Activated CD4-positive, CD25-positive, alpha-beta regulatory T cell treated with anti-CD3 and anti-CD28 coated beads, Interleukin-2, amount 50 U/mL, for 24 hours (primary cell): ENCODE results near the gene GPT2.
"Not testable (repeated sequence)": the region's sequence is repeated elsewhere in the genome, so short reads cannot be mapped to it uniquely, and the experiment has no call there.

Experiments
- ATAC-seq, 2 donors: fragments of 150-1000 bp; cut with Tn5 transposase; one replicate each; pipeline ENCODE4 v1.10.0; 2021; ENCODE audit warnings: mild to moderate bottlenecking in 1 of 2, moderate library complexity in 1 of 2

The GPT2 gene

DNA sequence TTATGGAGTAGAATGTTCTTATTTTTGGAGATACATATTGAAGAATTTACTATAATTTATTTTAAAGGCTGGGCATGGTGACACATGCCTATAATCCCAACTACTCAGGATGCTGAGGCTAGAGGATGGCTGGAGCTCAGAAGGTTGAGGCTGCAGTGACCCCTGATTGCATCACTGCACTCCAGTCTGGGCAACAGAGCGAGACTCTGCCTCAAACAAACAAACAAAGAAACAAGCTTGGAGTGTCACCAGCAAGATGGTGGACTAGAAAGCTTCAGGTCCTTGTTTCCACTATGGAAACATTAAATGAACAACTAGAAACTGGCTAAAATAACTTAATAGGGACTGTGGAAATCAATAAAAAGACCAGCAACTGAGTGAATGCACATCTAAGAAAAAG is 17.9 kb upstream of the GPT2 start:
- ATAC-seq: no peak

DNA sequence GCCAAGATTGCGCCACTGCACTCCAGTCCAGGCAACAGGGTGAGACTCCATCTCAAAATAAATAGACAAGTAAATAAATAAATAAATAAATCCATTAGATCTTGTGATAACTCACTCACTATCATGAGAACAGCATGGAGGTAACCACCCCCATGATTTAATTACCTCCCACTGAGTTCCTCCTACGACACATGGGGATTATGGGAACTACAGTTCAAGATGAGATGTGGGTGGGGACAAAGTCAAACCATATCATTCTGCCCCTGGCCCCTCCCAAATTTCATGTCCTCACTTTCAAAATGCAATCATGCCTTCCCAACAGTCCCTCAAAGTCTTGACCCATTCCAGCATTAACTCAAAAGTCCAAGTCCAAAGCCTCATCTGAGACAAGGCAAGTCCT is 16.7 kb upstream of the GPT2 start:
- not testable (repeated sequence) for ATAC-seq

DNA sequence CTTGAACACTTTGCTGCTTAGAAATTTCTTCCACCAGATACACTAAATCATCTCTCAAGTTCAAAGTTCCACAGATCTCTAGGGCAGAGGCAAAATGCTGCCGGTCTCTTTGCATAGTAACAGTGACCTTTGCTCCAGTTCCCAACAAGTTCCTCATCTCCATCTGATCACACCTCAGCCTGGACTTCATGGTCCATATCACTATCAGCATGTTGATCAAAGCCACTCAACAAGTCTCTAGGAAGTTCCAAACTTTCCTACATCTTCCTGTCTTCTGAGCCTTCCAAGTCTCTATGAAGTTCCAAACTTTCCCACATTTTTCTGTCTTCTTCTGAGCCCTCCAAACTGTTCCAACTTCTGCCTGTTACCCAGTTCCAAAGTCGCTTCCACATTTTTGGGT is 15.3 kb upstream of the GPT2 start:
- ATAC-seq: not testable (repeated sequence)

DNA sequence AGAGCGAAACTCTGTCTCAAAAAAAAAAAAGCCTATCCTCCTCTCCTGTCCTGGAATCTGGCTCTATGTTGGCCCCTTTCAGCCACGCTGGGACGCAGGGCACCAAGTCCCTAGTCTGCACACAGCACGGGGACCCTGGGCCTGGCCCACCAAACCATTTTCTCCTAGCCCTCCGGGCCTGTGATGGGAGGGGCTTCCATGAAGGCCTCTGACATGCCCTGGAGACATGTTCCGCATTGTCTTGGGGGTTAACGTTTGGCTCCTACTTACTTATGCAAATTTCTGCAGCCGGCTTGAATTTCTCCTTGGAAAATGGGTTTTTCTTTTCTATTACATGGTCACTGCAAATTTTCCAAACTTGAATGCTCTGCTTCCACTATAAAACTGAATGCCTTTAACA is 12.6 kb upstream of the GPT2 start:
- ATAC-seq: no peak

DNA sequence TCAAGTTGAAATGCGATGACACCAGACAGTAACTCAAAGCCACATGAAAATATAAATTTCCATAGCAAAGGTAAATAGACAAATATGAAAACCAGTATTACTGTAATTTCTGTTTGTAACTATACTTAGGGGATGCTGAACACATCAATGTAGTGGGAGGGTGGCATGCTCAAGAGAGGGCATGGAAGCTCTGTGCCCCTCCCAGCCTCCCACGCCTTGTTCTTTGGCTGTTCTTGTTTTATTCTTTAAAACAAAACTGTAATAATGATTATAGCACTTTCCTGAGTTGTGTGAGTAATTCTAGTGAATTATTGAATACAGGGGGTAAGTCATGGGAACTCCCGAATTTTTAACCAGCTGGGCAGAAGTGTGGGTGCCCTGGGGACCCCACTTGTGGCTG is 11.0 kb upstream of the GPT2 start:
- ATAC-seq: no peak

DNA sequence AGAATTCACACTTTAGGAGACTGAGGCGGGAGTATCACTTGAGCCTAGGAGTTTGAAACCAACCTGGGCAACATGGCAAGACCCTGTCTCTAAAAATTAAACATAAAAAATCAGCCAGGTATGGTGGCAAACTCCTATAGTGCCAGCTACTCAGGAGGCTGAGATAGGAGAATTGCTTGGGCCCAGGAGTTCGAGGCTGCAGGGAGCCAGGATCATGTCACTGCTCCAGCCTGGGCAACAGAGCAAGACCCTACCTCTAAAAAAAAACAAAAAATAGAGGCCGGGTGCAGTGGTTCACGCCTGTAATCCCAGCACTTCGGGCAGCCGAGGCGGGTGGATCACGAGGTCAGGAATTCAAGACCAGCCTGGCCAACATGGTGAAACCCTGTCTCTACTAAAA is 8.9 kb upstream of the GPT2 start:
- no peak for ATAC-seq

DNA sequence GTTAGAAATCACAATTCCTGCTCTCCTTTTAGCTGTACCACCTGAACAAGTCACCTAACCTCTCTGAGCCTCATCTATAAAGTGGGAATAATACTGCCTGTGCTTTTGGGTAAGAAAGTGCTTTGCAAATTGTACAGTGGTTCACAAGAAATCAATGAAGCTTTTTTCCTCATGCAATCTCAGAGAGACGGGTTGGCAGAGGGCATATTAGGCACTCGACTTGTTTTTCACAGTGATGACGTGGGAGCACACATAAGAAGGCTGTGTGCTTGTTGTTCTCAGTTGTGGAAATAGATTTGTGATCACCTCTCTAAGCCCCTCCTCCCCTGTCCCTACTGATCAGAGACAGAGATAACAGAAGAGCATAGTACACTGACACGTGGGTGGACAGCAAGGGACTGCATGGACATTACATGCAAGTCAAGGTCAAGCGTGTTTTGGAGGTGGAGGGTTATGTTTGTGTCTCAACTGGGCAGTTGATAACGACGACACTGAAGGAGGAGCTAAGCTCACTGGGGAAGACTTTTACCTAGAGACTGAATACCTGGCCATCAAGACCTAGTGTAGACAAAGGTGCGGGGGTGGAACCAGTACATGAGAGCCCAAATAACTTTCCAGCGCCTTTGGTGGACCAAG is 1.7 kb upstream of the GPT2 start:
- ATAC-seq: no peak

DNA sequence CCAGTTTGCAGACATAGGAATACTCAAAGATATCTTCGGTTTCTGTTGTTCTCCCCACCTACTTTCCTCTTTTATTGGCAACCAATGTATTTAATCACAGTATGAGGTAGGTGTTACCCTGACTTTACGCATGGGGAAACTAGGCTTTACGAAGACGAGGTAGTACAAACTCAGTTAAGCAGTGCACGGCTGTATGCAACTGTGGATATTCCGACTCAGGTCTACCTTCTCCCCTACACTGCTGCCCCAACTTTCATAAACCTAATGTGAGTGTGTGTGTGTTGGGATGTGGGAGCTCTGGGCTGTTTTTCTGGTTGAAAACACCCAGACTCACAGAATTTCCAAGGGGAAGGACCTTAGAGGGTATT is 1.2 kb upstream of the GPT2 start:
- no peak for ATAC-seq

DNA sequence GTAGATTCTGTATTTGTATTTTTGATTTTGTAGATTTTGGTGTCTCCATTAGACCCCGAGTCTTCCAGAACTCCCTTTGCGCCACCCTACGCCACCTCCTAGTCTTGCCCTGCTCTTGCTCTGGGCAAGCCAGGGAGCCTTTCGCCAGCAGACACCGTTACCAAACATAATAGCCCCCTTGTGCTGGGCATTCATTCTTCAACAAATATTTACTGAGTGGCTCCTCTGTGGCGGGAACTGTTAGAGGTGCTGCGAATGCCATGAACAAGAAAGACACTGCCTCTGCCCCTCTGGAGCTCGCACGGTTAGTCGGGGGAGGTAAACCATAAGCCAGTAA is 841 bp upstream of the GPT2 start:
- ATAC-seq: no peak

DNA sequence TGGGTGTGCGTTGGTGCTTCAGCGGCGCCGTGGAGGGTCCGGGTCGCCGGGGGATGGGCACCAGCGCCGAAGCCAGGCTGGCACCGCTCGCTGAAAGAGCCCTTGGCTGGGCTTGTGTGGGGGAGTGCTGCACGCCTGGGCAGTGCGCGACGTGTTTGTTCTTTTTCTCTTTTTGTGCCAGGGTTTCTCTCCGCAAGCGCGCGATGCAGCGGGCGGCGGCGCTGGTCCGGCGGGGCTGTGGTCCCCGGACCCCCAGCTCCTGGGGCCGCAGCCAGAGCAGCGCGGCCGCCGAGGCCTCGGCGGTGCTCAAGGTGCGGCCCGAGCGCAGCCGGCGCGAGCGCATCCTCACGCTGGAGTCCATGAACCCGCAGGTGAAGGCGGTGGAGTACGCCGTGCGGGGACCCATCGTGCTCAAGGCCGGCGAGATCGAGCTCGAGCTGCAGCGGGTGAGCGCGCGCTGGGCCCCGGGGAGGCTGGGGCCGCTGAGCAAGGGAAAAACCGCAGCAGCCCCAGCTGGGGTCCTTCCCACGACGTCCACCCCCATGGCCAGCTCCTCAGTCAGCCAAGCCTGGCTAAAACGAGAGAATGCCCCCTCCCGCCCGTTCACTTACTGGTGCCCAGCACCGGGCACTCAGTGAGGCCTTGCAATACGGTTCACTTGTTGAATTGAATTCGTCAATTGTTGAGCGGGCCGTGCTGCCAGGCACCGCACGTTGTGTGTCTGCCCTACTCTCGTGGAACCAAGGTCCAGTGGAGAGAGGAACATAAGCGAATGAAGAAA is 541 bp downstream of the GPT2 start:
- ATAC-seq: peak in 1 of 2 donors; percentile 11

DNA sequence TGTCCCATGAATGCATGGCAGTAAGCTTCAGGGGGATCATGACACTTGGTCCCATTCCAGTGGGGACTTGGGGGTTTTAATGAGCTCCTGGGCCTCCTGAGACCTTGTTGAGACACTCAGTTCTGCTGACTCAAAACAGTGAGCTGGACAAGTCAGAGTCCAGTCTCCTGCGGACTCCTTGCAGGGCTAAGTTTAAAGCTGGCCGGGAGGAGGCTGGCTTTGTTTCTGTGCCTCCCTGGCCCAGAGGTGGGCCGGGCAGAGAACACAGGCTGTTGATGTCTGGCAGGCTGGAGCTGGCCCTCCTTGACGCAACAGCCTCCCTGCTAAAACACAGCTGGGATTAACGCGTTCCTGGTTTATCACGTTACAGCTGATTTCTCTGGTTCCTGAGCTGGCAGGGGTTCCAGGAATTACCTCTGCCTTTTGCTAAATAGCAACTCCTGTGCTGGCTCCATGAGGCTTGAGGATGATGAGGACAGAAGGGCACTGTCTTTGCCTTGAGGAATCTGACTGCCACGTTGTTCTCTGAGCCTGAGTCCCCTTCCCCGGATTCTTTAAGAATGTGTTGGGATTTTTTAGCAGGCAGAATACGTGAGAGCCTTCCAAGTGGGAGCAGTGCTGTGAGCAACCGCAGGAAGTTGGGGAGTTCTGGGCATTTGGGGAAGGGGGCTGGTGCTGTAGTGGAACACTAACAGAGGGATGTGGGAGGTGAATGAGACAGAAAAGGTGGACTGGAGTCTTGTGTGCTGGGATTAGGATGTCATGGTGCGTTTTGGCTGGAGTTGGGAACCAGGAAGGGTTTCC is 2.0 kb downstream of the GPT2 start:
- no peak for ATAC-seq

DNA sequence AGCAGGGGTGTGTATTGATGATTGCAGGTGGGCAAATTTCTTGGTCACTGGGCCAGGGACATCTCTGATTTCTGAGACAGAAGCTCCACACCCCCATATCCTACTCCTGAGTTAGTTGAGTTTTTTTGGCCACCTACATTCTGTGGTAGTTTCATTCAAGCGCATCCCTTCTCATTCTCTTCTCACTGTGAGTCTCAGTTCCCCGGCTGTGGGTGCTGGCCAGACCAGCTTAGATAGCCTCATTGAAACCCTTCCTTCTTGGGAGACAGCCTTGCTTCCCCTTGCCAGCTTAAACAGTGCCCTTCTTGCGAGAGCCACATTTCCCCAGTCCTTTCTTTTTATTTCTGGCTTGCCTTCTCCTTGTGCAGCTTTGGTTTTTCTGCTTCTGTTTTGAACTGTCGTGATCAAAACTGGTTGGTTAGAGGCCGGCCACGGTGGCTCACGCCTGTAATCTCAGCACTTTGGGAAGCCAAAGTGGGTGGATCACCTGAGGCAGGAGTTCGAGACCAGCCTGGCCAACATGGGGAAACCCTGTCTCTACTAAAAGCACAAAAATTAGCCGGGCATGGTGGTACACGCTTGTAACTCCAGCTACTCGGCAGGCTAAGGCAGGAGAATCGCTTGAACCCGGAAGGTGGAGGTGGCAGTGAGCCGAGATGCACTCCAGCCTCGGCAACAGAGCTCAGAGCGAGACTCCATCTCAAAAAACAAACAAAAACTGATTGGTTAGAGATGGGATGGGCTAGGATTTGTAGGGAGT is 2.8 kb downstream of the GPT2 start:
- no peak for ATAC-seq

DNA sequence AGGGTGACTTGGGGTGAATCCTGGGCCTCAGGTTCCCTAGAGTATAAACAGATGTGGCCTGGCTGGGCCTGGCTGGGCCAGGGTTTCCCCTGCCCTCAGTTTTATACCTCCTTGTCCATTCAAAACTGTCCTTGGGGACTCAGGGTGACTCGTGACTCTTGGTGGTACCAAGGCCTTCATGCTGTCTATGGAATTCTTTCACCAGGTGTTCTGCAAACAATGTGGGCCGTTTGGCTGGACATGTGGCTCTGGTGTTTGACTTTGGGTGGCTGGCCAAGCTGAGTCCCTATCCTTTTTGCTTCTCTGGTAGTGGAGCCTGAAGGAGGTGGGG is 3.3 kb downstream of the GPT2 start:
- no peak for ATAC-seq

DNA sequence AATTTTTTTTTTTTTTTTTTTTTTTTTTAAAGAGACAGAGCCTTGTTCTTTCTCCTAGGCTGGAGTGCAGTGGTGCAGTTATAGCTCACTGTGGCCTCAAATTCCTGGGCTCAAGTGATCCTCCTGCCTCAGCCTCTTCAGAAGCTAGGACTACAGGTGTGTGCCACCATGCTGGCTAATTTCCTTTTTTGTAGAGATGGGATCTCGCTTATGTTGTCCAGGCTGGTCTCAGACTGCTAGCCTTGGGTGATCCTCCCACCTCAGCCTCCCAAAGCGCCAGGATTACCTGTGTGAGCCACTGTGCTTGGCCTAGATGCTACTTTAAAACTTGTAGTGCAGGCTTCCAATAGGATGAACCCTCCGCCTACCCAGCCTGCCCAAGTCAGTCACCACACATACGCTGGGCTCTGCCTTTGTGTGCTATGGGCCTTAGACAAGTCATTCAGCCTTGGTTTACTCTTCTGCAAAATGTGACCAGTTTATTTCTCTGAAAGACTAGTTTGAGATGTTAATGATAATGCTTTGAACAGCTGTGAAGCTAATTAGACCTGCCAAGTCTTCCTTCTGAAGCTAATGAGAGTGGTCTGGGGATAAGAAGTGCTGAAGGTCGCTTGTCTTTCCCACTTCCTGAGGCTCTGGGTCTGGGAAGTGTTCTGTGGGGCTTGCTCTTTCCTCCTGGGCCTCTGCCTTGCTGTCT is 5.2 kb downstream of the GPT2 start:
- no peak for ATAC-seq

DNA sequence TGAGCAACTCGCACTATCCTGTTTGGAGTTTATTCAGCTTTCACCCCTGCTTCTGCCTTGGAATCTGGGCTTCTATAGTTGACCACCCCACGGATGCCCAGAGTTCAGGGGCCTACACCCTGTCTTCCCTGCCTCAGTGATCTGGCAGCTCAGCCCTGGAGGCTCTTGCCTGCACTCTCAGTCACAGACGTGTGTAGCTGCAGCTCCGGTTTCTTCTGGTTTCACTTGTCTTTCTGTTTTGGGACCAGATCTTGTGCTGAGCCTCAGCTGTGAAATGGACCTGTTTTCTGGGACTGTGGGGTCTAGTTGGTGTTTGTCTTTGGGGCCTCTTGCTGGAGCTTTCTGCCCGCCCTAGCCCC is 5.8 kb downstream of the GPT2 start:
- ATAC-seq: no peak

DNA sequence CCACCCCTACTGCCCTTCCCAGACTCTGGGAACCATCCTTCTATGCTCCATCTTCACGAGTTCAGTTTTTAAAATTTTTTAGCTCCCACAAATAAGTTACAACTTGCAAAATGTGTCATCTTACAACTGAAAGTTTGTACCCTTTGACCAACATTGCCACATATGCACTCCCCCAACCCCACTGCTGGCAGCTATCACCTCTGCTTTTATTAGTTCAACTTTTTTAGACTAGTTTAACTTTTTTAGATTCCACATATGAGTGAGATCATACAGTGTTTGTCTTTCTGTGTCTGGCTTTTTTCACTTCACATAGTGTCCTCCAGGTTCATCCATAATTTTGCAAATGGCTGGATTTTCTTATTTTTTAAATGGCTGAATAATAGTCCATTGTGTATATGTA is 7.7 kb downstream of the GPT2 start:
- no peak for ATAC-seq

DNA sequence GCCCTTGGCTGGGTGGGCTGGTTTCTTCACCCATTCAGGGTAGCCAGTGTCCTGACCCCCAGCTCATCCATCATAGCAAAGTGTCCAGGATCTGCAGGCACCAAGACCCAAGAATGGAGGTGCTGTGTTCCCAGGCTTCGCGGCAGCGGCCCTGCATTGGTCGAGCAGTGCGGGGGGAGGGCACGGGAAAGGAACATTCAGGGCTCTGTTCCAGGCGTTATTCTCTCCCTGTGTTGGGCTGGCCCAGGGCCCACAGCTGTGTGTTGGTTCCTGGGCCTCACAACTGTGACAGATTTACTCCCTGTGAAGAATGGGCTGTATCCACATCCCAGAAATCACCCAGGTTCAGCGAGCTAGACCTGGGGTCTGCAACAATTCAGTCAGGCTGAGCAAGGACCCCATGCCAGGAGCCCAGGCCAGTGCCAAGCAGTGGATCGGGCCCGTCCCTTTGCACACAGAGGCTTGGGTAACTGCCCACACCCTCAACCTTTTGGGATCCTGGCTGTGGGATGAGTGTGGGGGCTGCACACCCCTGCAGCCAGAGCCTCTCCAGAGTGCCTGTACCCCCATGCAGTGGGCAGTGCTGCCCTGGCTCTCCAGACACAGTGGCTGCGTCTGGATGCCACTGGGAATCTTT is 10.0 kb downstream of the GPT2 start:
- no peak for ATAC-seq

DNA sequence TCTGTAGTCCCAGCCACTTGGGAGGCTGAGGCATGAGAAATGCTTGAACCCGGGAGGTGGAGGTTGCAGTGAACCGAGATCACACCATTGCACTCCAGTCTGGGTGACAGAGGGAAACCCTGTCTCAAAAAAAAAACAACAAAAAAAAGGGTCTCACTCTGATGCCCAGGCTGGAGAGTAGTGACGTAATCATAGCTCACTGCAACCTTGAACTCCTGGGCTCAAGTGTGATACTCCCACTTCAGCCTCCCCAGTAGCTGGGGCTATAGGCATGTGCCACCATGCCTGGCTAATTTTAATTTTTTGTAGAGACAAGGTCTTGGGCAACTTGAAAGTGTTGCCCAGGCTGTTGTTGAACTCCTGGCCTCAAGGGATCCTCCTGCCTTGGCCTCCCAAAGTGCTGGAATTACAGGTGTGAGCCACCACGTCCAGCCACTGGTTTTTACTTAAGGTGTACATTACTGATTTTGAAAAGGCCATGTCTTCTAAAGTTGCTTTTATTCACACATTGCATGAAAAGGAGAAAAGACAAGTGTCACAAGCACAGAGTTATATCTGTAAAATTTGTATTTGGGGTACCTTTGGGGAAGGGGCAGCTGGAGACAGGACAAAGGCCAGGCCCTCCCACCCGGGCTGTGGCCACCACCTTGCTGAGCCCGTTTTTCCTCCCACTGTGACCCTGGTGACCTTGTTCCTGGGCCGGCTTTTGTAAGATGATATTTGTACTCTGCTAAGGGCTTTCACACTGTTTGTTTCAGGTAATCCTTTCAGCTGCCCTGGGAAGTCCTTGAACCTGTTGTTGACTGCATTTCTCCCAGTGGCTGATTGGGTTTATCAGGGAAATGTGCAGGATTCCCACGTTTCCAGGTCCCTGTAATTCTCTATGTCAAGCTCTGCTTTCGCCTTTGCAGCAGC is 11.5 kb downstream of the GPT2 start:
- ATAC-seq: no peak

DNA sequence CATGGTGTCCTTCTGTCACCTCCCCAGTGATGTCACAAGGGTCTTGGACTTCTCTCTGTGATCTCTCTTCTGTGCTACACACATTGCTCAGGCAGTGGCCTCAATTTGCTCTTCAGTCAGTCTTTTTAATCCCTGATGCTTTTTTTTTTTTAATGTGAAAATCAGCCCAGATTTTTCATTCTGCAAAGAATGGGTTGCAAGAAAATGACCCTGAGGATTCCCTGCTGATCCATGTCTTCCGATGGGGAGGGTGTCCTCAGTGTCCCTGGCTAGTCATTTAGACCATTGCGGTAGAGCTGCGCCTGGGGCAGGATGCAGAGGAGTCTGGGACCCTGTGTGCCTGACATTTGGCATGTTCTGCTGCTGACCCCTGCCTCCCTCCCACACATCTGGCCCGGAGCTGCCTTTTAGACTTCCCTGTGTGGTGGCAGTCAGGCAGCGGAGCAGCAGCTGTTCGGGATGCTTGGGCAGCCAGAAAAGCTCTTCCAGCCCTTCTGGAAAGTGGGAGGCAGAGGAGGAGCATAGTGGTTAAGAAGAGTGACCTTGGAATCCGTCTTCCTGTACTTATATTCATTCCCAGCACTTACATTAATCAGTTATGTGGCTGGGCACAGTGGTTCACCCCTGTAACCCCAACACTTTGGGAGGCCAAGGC is 12.3 kb downstream of the GPT2 start:
- no peak for ATAC-seq

DNA sequence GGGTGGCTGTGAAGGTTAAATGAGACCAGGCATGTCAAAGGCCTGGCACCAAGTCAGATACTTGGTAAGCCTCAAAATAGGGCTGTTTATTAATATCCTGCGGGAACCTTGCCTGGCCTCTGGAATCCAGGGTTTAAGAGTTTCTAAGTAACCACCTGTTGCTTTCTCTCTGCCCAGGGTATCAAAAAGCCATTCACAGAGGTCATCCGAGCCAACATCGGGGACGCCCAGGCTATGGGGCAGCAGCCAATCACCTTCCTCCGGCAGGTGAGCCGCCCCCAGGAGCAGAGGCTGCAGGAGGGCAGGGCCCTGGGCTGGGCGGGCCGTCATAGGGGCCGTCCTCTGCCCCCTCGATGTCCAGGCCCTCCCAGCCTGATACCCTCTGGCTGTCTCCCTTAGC is 13.3 kb downstream of the GPT2 start:
- no peak for ATAC-seq

DNA sequence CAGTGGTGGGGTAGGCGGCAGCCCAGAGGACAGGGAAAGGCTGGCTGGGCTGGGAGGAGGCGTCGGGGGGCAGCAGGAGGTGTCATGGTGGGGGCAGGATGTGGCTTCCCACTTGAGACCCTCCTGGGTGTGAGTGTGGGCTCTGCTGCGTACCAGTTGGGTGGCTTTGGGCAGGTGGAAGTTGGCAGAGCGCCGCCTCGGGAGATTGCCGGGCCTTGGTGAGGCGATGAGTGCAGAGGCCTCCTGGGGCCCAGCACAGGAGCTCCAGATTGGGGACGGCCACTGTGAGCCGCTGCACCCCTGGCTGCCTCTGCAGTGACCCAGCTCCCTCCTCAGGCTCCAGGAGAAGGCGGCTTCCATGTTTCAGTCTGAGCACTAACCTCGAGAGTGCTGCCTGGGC is 13.8 kb downstream of the GPT2 start:
- no peak for ATAC-seq
